GM19240 (cell line): ENCODE data around the gene LRRC72.
"Not testable (repeated sequence)": the region's sequence is repeated elsewhere in the genome, so short reads cannot be mapped to it uniquely, and the experiment has no call there.

Source experiments
- DNase-seq: peaks from one replicate; pipeline ENCODE4 v3.0.0; 2011; ENCODE audit warnings: low spot score; ENCODE audit not compliant: insufficient read length

LRRC72 gene

GRCh38 chr7:16526742-16527540 is at the start of gene LRRC72:
LRRC72 (plus strand) TSS chr7:16526825; CDS start chr7:16526953, 128 bp downstream.
- DNase-seq = no peak

GRCh38 chr7:16479161-16479560 is 47.5 kb upstream of the LRRC72 start:
- no peak for DNase-seq

DNA sequence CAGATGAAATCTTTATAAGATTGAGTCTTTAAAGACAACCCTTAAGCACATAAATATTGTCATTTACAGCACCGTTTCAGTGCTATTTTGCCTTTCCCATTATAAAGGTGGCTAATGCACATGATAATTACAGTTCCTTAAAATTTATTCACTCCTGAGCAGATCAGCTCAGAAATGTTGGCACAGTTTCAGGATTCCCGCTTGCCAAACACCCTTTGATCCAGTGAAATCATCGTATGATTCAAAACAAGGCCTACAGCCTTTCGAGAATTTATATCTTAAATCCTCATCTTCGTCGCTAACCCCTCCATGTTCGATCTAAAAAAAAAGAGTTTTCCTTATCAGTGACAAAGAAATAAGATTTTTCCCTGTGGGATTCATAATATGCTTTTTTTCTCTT is 47.0 kb upstream of the LRRC72 start:
- DNase-seq = no peak

GRCh38 chr7:16484453-16485158 is 42.0 kb upstream of the LRRC72 start:
- no peak for DNase-seq

GRCh38 chr7:16491148-16491547 is 35.5 kb upstream of the LRRC72 start:
- no peak for DNase-seq

GRCh38 chr7:16492513-16493062 is 34.0 kb upstream of the LRRC72 start:
- DNase-seq = no peak

DNA sequence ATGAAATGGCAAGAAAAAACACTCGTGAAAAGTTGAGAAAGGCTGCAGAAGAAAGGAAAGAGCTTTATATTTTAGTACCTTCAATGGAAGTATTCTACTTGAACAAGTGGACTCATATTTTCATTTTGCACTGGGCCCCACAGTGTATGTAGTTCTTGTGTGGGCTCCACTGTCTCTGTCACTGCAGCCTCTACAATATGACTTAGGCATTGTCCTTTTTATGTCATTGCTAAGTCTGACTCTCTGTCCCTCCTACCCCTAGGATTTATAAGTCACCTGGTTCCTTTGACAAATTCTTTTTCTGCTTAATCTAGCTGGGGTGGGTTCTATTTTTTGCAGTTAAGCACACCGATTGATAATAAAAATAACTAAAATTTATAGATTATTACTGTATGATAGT is 33.4 kb upstream of the LRRC72 start:
- DNase-seq = no peak

DNA sequence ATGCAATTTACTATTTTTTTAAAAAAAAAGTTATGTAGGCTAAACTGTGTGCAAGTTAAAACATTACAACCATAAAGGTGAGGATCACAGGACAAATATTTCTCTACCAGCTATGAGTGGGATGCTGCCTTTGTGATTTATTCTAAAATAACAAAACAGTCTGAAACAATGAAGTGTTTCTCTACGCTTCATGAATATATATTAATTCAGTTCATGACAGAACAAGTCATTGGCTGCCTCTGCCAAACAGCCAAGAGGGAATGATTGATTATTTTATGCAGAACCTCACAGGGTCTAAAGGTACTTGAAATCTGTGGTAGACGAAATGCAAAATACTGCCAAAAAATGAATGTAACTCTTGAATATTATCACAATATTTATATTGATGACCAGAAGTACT is 32.1 kb upstream of the LRRC72 start:
- no peak for DNase-seq

DNA sequence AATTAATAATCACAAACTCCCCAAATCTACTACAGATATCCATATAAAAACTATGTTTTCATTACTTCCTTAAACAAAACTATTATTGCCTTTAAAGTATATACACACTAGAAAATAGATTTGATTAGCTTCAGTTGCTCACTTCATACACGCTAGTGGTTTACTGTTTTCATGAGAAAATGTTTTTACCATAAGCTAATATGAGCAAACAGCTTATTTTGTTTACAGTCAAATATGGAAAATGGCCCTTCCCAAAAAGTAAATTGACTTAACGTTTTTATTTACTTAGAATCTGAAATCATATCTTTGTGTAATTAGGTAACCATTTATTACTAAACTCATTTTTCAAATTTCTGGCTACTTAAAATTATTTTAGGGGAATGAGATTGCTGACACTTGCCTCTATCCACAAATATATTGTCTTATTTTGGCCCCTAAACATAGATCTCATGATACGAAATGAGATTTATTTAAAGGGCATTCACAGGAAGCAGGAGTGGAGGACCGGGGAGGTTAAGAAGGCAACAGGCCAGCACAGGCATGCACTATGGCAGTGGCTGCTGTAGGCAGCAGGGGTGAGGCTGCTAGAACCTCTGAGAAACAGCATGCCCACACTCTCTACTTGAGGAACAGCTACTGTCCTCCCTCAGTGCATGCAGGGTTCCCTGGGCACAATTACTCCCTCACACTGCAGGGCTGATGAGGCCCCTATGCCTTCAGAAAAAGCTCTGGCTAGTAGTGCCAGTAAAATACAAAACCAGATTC is 31.5 kb upstream of the LRRC72 start:
- DNase-seq = no peak

- DNase-seq = no peak
These were observed 28.5 kb upstream of the LRRC72 start for GRCh38 chr7:16498122-16498521.

- DNase-seq = no peak
These were observed 24.3 kb upstream of the LRRC72 start for GRCh38 chr7:16502303-16502702.

DNA sequence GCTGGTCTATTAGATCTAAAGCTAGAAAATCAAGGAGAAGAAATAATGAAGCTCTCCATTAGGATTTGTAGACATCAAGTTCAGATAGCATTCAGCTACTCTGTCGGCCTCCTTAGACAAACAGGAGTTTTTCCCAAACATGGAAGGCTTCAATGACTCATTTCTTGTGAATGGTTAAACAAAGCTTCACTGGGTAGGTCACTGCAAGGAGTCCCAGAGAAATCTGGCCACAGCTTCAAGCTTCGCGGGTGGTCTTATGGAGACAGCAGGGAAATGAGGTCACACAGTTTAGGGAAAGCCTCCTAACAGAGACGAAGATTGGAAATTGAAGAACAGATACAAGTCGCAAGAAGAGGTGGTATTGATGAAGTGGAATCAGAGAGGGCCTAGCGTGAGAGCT is 22.6 kb upstream of the LRRC72 start:
- DNase-seq = no peak

GRCh38 chr7:16506422-16506821 is 20.2 kb upstream of the LRRC72 start:
- DNase-seq = not testable (repeated sequence)

DNA sequence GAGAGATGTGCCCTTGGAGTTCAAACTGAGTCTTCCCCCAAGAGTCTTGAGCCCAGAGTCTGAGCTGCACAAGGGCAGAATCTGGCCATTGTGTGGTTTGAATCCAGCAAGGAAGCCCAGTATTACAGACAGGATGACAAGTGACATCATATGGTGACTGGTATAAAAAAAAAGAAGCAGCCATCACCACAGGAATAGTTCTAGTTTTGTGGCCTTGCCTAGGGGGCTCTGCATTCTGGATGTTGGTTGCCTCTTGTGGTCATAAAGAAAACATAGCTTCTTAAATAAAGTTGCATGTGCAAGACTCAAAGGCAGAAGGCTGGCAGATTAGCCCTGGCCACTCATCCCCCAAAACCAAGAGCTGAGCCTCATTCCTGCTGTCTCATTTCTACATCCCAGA is 16.8 kb upstream of the LRRC72 start:
- DNase-seq = no peak

DNA sequence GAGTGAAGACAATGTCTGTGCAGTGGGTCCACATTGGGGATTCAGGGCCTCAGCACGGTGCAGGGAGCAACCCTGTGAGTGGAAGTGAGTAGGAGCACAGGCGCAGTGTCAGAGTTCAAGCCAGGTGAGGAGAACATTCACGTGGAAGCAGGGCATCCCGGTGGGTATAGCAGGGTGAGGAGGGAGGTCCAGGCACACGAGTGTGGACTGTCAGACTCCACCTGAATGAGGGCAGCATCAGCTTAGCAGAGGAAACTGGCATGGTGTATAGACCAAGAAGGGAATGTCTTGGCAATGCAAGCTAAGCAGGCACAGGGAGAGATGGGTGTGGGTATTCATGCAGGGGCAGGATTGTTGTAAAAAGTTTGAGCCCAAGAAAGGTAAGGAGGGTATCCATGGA is 15.3 kb upstream of the LRRC72 start:
- DNase-seq = no peak

GRCh38 chr7:16512097-16512496 is 14.5 kb upstream of the LRRC72 start:
- no peak for DNase-seq

GRCh38 chr7:16514271-16514670 is 12.4 kb upstream of the LRRC72 start:
- DNase-seq = no peak

DNA sequence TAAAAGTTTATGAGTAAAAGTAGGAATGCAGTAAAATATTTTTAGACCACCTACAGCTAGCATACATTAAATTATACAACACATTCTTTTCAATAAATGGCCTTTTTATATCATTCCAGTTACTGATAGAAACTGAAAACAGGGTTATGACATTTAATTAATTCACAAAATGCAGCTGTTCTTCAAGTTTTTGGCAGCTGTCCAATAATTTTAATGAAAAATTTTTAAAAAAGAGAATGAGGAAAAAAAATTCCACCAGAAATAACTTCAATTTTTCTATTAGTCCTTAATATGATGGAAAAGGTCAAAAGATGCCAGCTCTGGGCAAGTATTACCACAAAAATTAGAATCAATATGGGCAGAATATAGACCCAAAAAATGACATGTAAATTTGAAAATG is 11.9 kb upstream of the LRRC72 start:
- DNase-seq = no peak

GRCh38 chr7:16515785-16516685 is 10.6 kb upstream of the LRRC72 start:
- DNase-seq = no peak

GRCh38 chr7:16519985-16520384 is 6.6 kb upstream of the LRRC72 start:
- DNase-seq = not testable (repeated sequence)

DNA sequence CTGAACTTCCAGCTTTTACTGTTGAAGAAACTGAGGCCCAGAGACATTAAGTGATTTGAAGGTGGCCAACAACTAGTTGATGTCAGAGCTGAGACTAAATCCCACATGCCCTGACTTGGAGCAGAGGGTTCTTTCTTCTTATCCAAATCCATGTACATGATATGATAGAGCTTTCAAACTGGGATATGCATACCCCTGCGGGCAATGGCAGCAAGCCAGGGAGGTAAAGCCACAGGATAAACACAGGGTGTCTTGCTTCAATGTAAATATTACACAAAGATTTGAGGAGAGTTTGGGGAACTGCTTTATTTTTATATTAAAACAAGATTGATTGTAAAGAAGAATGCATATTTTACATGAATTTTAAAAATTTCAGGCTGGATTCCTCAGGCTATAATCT is 2.3 kb upstream of the LRRC72 start:
- no peak for DNase-seq
